Measurements from ENCODE around the gene PIP5K1B.

DNA sequence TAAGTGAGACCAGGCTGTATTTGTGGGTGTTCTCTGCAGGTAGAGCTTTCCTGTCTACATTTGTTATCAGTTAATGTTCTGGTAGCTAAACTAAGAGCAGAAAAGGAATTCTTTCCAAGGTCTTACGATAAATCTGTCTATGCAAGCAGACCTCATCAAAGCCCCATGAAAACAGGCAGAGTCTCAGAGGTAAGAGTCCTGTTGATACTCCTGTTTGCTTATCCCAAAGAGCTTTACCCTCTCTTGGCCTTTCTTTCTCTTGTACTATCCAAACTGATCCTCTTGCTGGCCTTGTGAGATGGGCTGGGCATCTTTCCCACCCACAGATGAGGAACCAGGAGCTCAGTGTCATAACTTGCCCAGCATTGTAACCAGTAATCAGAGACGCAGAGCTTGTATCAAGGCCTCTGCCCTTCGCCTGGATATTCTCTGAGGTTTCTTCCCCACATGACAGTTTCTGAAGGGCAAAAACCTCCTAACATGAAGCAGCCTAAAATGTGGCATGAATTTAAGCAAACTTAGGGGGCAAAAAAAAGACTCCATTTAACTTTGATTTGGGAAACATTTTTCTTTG is 275.4 kb downstream of the PIP5K1B start:
- TF ChIP-seq, protein P1, sequence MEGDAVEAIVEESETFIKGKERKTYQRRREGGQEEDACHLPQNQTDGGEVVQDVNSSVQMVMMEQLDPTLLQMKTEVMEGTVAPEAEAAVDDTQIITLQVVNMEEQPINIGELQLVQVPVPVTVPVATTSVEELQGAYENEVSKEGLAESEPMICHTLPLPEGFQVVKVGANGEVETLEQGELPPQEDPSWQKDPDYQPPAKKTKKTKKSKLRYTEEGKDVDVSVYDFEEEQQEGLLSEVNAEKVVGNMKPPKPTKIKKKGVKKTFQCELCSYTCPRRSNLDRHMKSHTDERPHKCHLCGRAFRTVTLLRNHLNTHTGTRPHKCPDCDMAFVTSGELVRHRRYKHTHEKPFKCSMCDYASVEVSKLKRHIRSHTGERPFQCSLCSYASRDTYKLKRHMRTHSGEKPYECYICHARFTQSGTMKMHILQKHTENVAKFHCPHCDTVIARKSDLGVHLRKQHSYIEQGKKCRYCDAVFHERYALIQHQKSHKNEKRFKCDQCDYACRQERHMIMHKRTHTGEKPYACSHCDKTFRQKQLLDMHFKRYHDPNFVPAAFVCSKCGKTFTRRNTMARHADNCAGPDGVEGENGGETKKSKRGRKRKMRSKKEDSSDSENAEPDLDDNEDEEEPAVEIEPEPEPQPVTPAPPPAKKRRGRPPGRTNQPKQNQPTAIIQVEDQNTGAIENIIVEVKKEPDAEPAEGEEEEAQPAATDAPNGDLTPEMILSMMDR (IDR thresholded peaks at IDR 0.05; ENCODE audit: insufficient read depth, low read depth, low read length) = no peak
- TF ChIP-seq EZH2 (IDR thresholded peaks at IDR 0.05; ENCODE audit: insufficient read depth, low read length) = no peak

Measured in astrocyte (in vitro differentiated cells and primary cell).